Endothelial cell of umbilical vein (primary cell): ENCODE results near the gene ATP6V0C. TPM values are rescaled to one million over a fixed set of nuclear protein-coding genes. Genes with fewer than 3 reads are reported as not detected.

Experiments used
- BruUV-seq: library from RNA; stranded (reverse); fragments of 400-500 nt; replicated peaks from 2 replicates; lab custom pipeline; 2021; lab: Mats Ljungman, UMichigan
- CTCF ChIA-PET: fragments of 300-600, 350-600 bp; sonication (Branson Sonifier 250); formaldehyde crosslinking; loops from one replicate; lab custom pipeline; 2021; ENCODE audit warnings: antibody characterized with exemption, inconsistent platforms; lab: Charles Lee
- POLR2A ChIA-PET: fragments of 300-600, 350-600 bp; sonication (Branson Sonifier 250); formaldehyde crosslinking; loops from one replicate; lab custom pipeline; 2021; ENCODE audit warnings: antibody characterized with exemption, inconsistent platforms; lab: Charles Lee
- DNase-seq: peaks from one replicate; pipeline ENCODE4 v3.0.0-alpha.2; 2011; ENCODE audit warnings: low read depth, low spot score
- FAIRE-seq: peaks from 2 replicates; lab custom pipeline; 2011; peaks lifted over from hg19 to GRCh38; lab: Jason Lieb, UNC
- H2AFZ ChIP-seq: 2 replicates; pipeline ENCODE4 v1.6.0; 2012; ENCODE audit warnings: low read depth, low read length, control low read depth, inconsistent platforms
- H3K27ac ChIP-seq: 2 replicates; pipeline ENCODE4 v1.5.1; 2011; ENCODE audit warnings: low read depth, mild to moderate bottlenecking, control low read depth, low read length, moderate library complexity; ENCODE audit not compliant: insufficient read depth
- H3K27me3 ChIP-seq, 2 experiments: 2 replicates each; pipeline versions ENCODE4 v1.6.0 to v1.6.1; 2011; ENCODE audit warnings: low read length in 2 of 2, mixed read lengths in 1 of 2; ENCODE audit not compliant: control insufficient read depth in 2 of 2, insufficient read depth in 2 of 2
- H3K36me3 ChIP-seq, 2 experiments: 2 replicates in 1 of 2; 3 replicates in 1 of 2; pipeline ENCODE4 v1.5.1; 2011; ENCODE audit warnings: low read length in 2 of 2, mild to moderate bottlenecking in 1 of 2, moderate library complexity in 1 of 2; ENCODE audit not compliant: control insufficient read depth in 2 of 2, insufficient read depth in 2 of 2; ENCODE audit errors: extremely low read depth in 1 of 2
- H3K4me1 ChIP-seq: 3 replicates; pipeline ENCODE4 v1.5.1; 2011; ENCODE audit warnings: mild to moderate bottlenecking, low read length; ENCODE audit not compliant: control insufficient read depth, insufficient read depth; ENCODE audit errors: extremely low read depth
- H3K4me2 ChIP-seq: 2 replicates; pipeline ENCODE4 v1.6.1; 2011; ENCODE audit warnings: low read length, control low read depth, mixed read lengths; ENCODE audit not compliant: insufficient read depth
- H3K4me3 ChIP-seq, 3 experiments: fragments of 200-600 bp in 1 of 3; sonication (generic), shearing (Covaris generic) in 1 of 3; replicated peaks in 1 of 3; 2 replicates each; pipeline ENCODE4 v1.5.1; 2011 to 2016; ENCODE audit warnings: control low read depth in 3 of 3, low read length in 3 of 3, mild to moderate bottlenecking in 2 of 3, inconsistent platforms in 1 of 3, low read depth in 1 of 3, moderate library complexity in 1 of 3; ENCODE audit not compliant: insufficient read depth in 1 of 3
- H3K79me2 ChIP-seq: 2 replicates; pipeline ENCODE4 v1.6.0; 2012; ENCODE audit warnings: low read length, inconsistent platforms; ENCODE audit not compliant: control insufficient read depth, insufficient read depth
- H3K9ac ChIP-seq: replicated peaks from 2 replicates; pipeline ENCODE3; 2011; ENCODE audit warnings: low read length, control low read depth; ENCODE audit not compliant: insufficient read depth; ENCODE audit errors: extremely low read depth
- H3K9me1 ChIP-seq: replicated peaks from 3 replicates; pipeline ENCODE4 v1.6.0; 2011; ENCODE audit warnings: mild to moderate bottlenecking, low read length; ENCODE audit not compliant: control insufficient read depth, insufficient read depth; ENCODE audit errors: extremely low read depth
- H3K9me3 ChIP-seq: replicated peaks from 2 replicates; pipeline ENCODE4 v1.5.1; 2012; ENCODE audit warnings: low read length, inconsistent platforms; ENCODE audit not compliant: control insufficient read depth, insufficient read depth
- H4K20me1 ChIP-seq: replicated peaks from 2 replicates; pipeline ENCODE3; 2011; ENCODE audit warnings: mild to moderate bottlenecking, low read length; ENCODE audit not compliant: control insufficient read depth, insufficient read depth; ENCODE audit errors: extremely low read depth
- CTCF ChIP-seq, 2 donors: IDR thresholded peaks; 1 replicate in 1 of 2; 2 replicates in 1 of 2; pipeline ENCODE4 v1.5.1; 2011; ENCODE audit warnings: low read length in 2 of 2, mild to moderate bottlenecking in 2 of 2, moderate library complexity in 2 of 2, control low read depth in 1 of 2, inconsistent platforms in 1 of 2, low read depth in 1 of 2; ENCODE audit not compliant: insufficient read depth in 1 of 2; ENCODE audit errors: extremely low read depth in 1 of 2
- EZH2 ChIP-seq: IDR thresholded peaks from 2 replicates; pipeline ENCODE4 v1.6.1; 2012; ENCODE audit warnings: borderline replicate concordance, low read depth, mild to moderate bottlenecking, moderate library complexity, low read length, inconsistent platforms; ENCODE audit not compliant: severe bottlenecking
- FOS ChIP-seq: IDR thresholded peaks from 2 replicates; pipeline ENCODE4 v1.6.1; 2011; ENCODE audit warnings: mild to moderate bottlenecking, low read length, moderate library complexity, borderline replicate concordance; ENCODE audit not compliant: insufficient read depth
- GATA2 ChIP-seq: IDR thresholded peaks from 2 replicates; pipeline ENCODE4 v1.7.0; 2011; ENCODE audit warnings: low read depth, mild to moderate bottlenecking, moderate library complexity, mixed read lengths, low read length; ENCODE audit not compliant: insufficient read length, insufficient read depth
- JUN ChIP-seq: IDR thresholded peaks from 2 replicates; pipeline ENCODE4 v1.6.1; 2011; ENCODE audit warnings: borderline replicate concordance, low read depth; ENCODE audit not compliant: insufficient read length, insufficient read depth
- MAX ChIP-seq: IDR thresholded peaks from 2 replicates; pipeline ENCODE4 v1.6.1; 2011; ENCODE audit not compliant: insufficient read depth, insufficient read length
- MYC ChIP-seq: IDR thresholded peaks from one replicate; pipeline ENCODE4 v1.6.1; 2011; ENCODE audit warnings: mild to moderate bottlenecking, low read depth, low read length
- POLR2A ChIP-seq: IDR thresholded peaks from 2 replicates; pipeline ENCODE4 v1.6.1; 2012; ENCODE audit warnings: low read depth, mild to moderate bottlenecking, control low read depth, low read length
- POLR2AphosphoS5 ChIP-seq: IDR thresholded peaks from 2 replicates; pipeline ENCODE4 v1.6.1; 2012; ENCODE audit warnings: low read depth, mild to moderate bottlenecking, control low read depth, low read length, moderate library complexity; ENCODE audit not compliant: insufficient read depth
- dilution Hi-C: fragments of 300-500 bp; cut with MboI; formaldehyde crosslinking; loops from one replicate; pipeline ENCODE4 v1.15.0; 2019; ENCODE audit warnings: low sequenced_read_pairs; ENCODE audit not compliant: extremely low pct_ligation_motif_present
- intact Hi-C: fragments of 100-400 bp; cut with micrococcal nuclease; formaldehyde crosslinking; loops from one replicate; pipeline ENCODE4 v1.10.0; 2022
- polyA plus RNA-seq, 4 experiments: library from polyadenylated mRNA; depleted of rRNA in 3 of 4; stranded (reverse) in 3 of 4; unstranded in 1 of 4; fragments of >200 nt; gene quantifications; 2 replicates each; pipeline versions ENCODE4 v1.2.1 to v1.2.3, GENCODE V29; 2011 to 2012; ENCODE audit warnings: missing spikeins in 1 of 4
- total RNA-seq: library from RNA; stranded (reverse); gene quantifications from 2 replicates; pipeline ENCODE4 v1.2.3, GENCODE V29; 2021

Gene ATP6V0C
- total and polyA plus RNA-seq, 2 donors (not counting 3 experiments of a cell fraction or from before 2014, with no cell fraction given): 146 to 194 TPM

- Histone ChIP-seq H3K27me3 (peaks cover 5 to 7% of the 10 kb centered on the region in 2 experiments), H3K9ac (no peak overlapping the region), H3K9me1 (no peaks in the 10 kb centered on the region), H3K9me3 (no peaks in the 10 kb centered on the region), H3K79me2 (peaks cover 9% of the 10 kb centered on the region), H4K20me1 (no peaks in the 10 kb centered on the region), H3K4me2 (no peak overlapping the region), H3K36me3 (no peaks in the 10 kb centered on the region), H3K4me1 (peaks cover 10% of the 10 kb centered on the region), H3K27ac (no peak overlapping the region), H3K4me3 (no peak overlapping the region), H2AFZ (no peak overlapping the region)
- FAIRE-seq (no peak), DNase-seq (no peak)
- dilution Hi-C loops: no loop called here
- TF ChIP-seq MYC: no peak
- no peak for TF ChIP-seq GATA2
- no peak for TF ChIP-seq MAX
- no peak for TF ChIP-seq POLR2A
- TF ChIP-seq JUN: no peak
- TF ChIP-seq FOS: no peak
- no peak for TF ChIP-seq EZH2
- no peak for TF ChIP-seq CTCF (IDR thresholded peaks at IDR 0.05; ENCODE audit: extremely low read depth in 1 of 2, insufficient read depth in 1 of 2, low read depth in 1 of 2, low read length in 2 of 2)
- no peak for TF ChIP-seq POLR2AphosphoS5
- intact Hi-C loops: no loop called here
- ChIA-PET CTCF (interaction anchor here (2.8 kb wide), 1 partner anchor 25 kb away, joined by 10 read pairs; no protein-coding TSS in a partner anchor), POLR2A (no interaction called here)
- BruUV-seq: no TSS peak
Observed at GRCh38 chr16:2476345-2476720, 37.4 kb upstream of the ATP6V0C start.
